ENCODE results near the gene TSPAN12.

DNA sequence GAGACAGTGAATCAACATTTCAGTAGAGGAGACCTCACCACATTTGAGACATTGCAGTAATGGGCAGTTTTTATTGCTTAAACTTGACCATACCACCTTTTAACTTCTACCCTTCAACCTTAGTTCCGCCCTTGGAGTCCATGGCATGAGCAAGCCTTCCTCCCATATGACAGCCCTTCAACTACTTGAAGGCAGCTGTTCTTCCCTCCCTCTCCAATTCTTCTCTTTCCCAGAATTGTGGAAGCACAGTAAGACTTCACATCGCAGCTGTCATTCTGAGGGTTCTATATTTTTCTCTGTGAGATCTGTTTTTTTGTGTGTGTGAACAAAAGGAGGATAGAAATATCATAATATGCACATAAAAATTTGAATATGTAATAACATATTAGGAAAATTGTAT, 2.2 kb upstream of the TSPAN12 start:
- TF ChIP-seq GATA2 (IDR thresholded peaks at IDR 0.05; ENCODE audit: low read depth, low read length) = no peak
- no peak for TF ChIP-seq GATA3 (IDR thresholded peaks at IDR 0.05; ENCODE audit: low read depth, low read length)
